ENCODE results near the gene ABLIM2. TPM values are rescaled to one million over a fixed set of nuclear protein-coding genes. Genes with fewer than 3 reads are reported as not detected.

ABLIM2 gene
- total RNA-seq, 3 donors from 2014 or later (not counting 1 experiment from before 2014, with no cell fraction given), result 0.71 to 2.8 (median 1.3) TPM

- H3K27ac ChIP-seq (ENCODE audit: low read length), result peak overlapping the region; percentile 96
- Mint-ChIP-seq H3K36me3 (no peaks in the 10 kb centered on the region), H3K4me1 (peaks cover 60 to 84% of the 10 kb centered on the region in 2 donors), H3K27ac (peak overlapping the region; percentile 93 to 100), H3K27me3 (ENCODE audit: low read depth in 2 of 2) (no peaks in the 10 kb centered on the region), H3K4me3 (peak overlapping the region; percentile 59), H3K9me3 (no peaks in the 10 kb centered on the region)
- no peaks in the 10 kb centered on the region for H3K9me3 ChIP-seq (ENCODE audit: control insufficient read depth, insufficient read depth, low read length)
- peaks cover 76% of the 10 kb centered on the region for H3K4me1 ChIP-seq (ENCODE audit: control insufficient read depth, insufficient read depth, low read length)
- no peaks in the 10 kb centered on the region for H3K36me3 ChIP-seq (ENCODE audit: control insufficient read depth, insufficient read depth, low read length)
- WGBS (ENCODE audit: insufficient coverage), result 82% methylated on average over 36 of the region's 37 CpGs
- ATAC-seq (no peak), DNase-seq (no peak)
- intact Hi-C loops (cut with micrococcal nuclease), result loop anchor here (5.0 kb wide), 2 partner anchors 99 to 314 kb away; no protein-coding TSS in a partner anchor
- no peak overlapping the region for H3K4me3 ChIP-seq (ENCODE audit: low read length)
- H3K27me3 ChIP-seq (ENCODE audit: control insufficient read depth, insufficient read depth, low read length), result no peaks in the 10 kb centered on the region
- TF ChIP-seq CTCF (IDR thresholded peaks at IDR 0.05), result no peak
These were observed 192.1 kb downstream of the ABLIM2 start for GRCh38 chr4:7966281-7967062.

GRCh38 chr4:7964890-7965662 lies 193.5 kb downstream of the ABLIM2 start:
- H3K4me3 ChIP-seq (ENCODE audit: low read length), result no peak overlapping the region
- peaks cover 76% of the 10 kb centered on the region for H3K4me1 ChIP-seq (ENCODE audit: control insufficient read depth, insufficient read depth, low read length)
- peak overlapping the region; percentile 93 for H3K27ac ChIP-seq (ENCODE audit: low read length)
- no peaks in the 10 kb centered on the region for H3K27me3 Mint-ChIP-seq (ENCODE audit: low read depth in 2 of 2)
- H3K36me3 ChIP-seq (ENCODE audit: control insufficient read depth, insufficient read depth, low read length), result no peaks in the 10 kb centered on the region
- peaks cover 63 to 81% of the 10 kb centered on the region in 2 donors for H3K4me1 Mint-ChIP-seq
- TF ChIP-seq CTCF (IDR thresholded peaks at IDR 0.05), result no peak
- H3K27me3 ChIP-seq (ENCODE audit: control insufficient read depth, insufficient read depth, low read length), result no peaks in the 10 kb centered on the region
- DNase-seq, result peak; percentile 63 to 88
- H3K9me3 Mint-ChIP-seq, result no peaks in the 10 kb centered on the region
- H3K4me3 Mint-ChIP-seq, result peak overlapping the region; percentile 80
- peak overlapping the region; percentile 93 to 100 for H3K27ac Mint-ChIP-seq
- H3K9me3 ChIP-seq (ENCODE audit: control insufficient read depth, insufficient read depth, low read length), result no peaks in the 10 kb centered on the region
- intact Hi-C loops (cut with micrococcal nuclease), result loop anchor here (5.0 kb wide), 2 partner anchors 98 to 313 kb away; no protein-coding TSS in a partner anchor
- peak; percentile 46 to 56 (median 52) for ATAC-seq
- no peaks in the 10 kb centered on the region for H3K36me3 Mint-ChIP-seq
- 44% methylated on average over 23 of the region's 23 CpGs for WGBS (ENCODE audit: insufficient coverage)

- DNase-seq, result peak in 1 of 2 donors; percentile 77
- H3K36me3 ChIP-seq (ENCODE audit: control insufficient read depth, insufficient read depth, low read length), result no peaks in the 10 kb centered on the region
- TF ChIP-seq CTCF (IDR thresholded peaks at IDR 0.05), result no peak
- Mint-ChIP-seq H3K4me3 (peak overlapping the region; percentile 42), H3K27ac (peak overlapping the region; percentile 93 to 100), H3K9me3 (no peaks in the 10 kb centered on the region), H3K4me1 (peaks cover 57 to 75% of the 10 kb centered on the region in 2 donors), H3K36me3 (no peaks in the 10 kb centered on the region), H3K27me3 (ENCODE audit: low read depth in 2 of 2) (no peaks in the 10 kb centered on the region)
- intact Hi-C loops (cut with micrococcal nuclease), result no loop called here
- H3K27ac ChIP-seq (ENCODE audit: low read length), result peak overlapping the region; percentile 93
- ATAC-seq, result peak; percentile 40 to 59 (median 58)
- H3K4me1 ChIP-seq (ENCODE audit: control insufficient read depth, insufficient read depth, low read length), result peaks cover 70% of the 10 kb centered on the region
- WGBS (ENCODE audit: insufficient coverage), result 60% methylated on average over 4 of the region's 5 CpGs
- H3K27me3 ChIP-seq (ENCODE audit: control insufficient read depth, insufficient read depth, low read length), result no peaks in the 10 kb centered on the region
- no peak overlapping the region for H3K4me3 ChIP-seq (ENCODE audit: low read length)
- no peaks in the 10 kb centered on the region for H3K9me3 ChIP-seq (ENCODE audit: control insufficient read depth, insufficient read depth, low read length)
These were observed 194.2 kb downstream of the ABLIM2 start for GRCh38 chr4:7964459-7964858.
